Gastroesophageal sphincter (tissue), 4 donors: ENCODE data around the gene DSG2. TPM values are rescaled to one million over a fixed set of nuclear protein-coding genes. Genes with fewer than 3 reads are reported as not detected.
"Not testable (repeated sequence)": the region's sequence is repeated elsewhere in the genome, so short reads cannot be mapped to it uniquely, and the experiment has no call there.

Experiments
- ATAC-seq: fragments of 150-250 bp; one replicate; pipeline ENCODE4 v1.9.1; 2016; ENCODE audit warnings: mild to moderate bottlenecking, moderate library complexity
- H3K27ac ChIP-seq, 4 donors: fragments of 200-600 bp; sonication (generic) in 3 of 4; 1 replicate in 3 of 4; 2 replicates in 1 of 4; pipeline ENCODE4 v1.5.1; 2016 to 2019
- H3K27me3 ChIP-seq: fragments of 200-600 bp; sonication (generic); one replicate; pipeline ENCODE4 v1.5.1; 2019
- H3K36me3 ChIP-seq, 2 donors: fragments of 200-600 bp; sonication (generic); one replicate each; pipeline ENCODE4 v1.5.1; 2019; ENCODE audit warnings: control low read depth in 1 of 2
- H3K4me1 ChIP-seq, 3 donors: fragments of 200-600 bp; sonication (generic); 1 replicate in 2 of 3; 2 replicates in 1 of 3; pipeline ENCODE4 v1.5.1; 2016 to 2019; ENCODE audit warnings: control low read depth in 2 of 3
- H3K4me3 ChIP-seq, 2 donors: fragments of 200-600 bp; sonication (generic); one replicate each; pipeline ENCODE4 v1.5.1; 2019; ENCODE audit warnings: mild to moderate bottlenecking in 1 of 2, moderate library complexity in 1 of 2
- H3K9me3 ChIP-seq, 3 donors: fragments of 200-600 bp; sonication (generic); one replicate each; pipeline ENCODE4 v1.5.1; 2017 to 2019; ENCODE audit warnings: control low read depth in 2 of 3
- CTCF ChIP-seq, 4 experiments: fragments of 200-600 bp in 2 of 4; fragments of 450-650 bp in 2 of 4; sonication (generic) in 1 of 4; IDR thresholded peaks; one replicate each; pipeline ENCODE4 v1.5.1; 2017 to 2019; ENCODE audit warnings: antibody characterized with exemption in 4 of 4, mild to moderate bottlenecking in 2 of 4, moderate library complexity in 2 of 4
- EP300 ChIP-seq: sonication (generic); formaldehyde crosslinking; IDR thresholded peaks from one replicate; pipeline ENCODE4 v1.6.1; 2017; ENCODE audit warnings: antibody characterized with exemption, mild to moderate bottlenecking
- POLR2A ChIP-seq, 2 donors: fragments of 450-650 bp; IDR thresholded peaks; one replicate each; pipeline ENCODE4 v1.6.1; 2017; ENCODE audit warnings: antibody characterized with exemption in 2 of 2, mild to moderate bottlenecking in 2 of 2, moderate library complexity in 1 of 2
- POLR2AphosphoS5 ChIP-seq: sonication (generic); formaldehyde crosslinking; IDR thresholded peaks from one replicate; pipeline ENCODE4 v1.6.1; 2017; ENCODE audit warnings: antibody characterized with exemption
- WGBS, 2 donors: methylation state at CpG; one replicate each; pipeline ENCODE4 v1.1.5; 2018; ENCODE audit warnings: low coverage in 1 of 2; 5-methylcytosine and 5-hydroxymethylcytosine counted together
- total RNA-seq, 4 donors: library from RNA; depleted of rRNA; stranded (reverse); fragments of >200 nt; gene quantifications; one replicate each; pipeline ENCODE4 v1.1.0, GENCODE V29; 2016

Gene DSG2
- total RNA-seq, 4 donors from 2014 or later = 1.4 to 11.4 (median 2.8) TPM

- Histone ChIP-seq H3K27ac (no peak overlapping the region), H3K36me3 (no peaks in the 10 kb centered on the region), H3K9me3 (no peaks in the 10 kb centered on the region), H3K4me3 (no peak overlapping the region), H3K27me3 (peaks cover 9% of the 10 kb centered on the region), H3K4me1 (peaks cover 0 to 3% (median 0%) of the 10 kb centered on the region in 3 donors)
- TF ChIP-seq POLR2AphosphoS5 (no peak), POLR2A (IDR thresholded peaks at IDR 0.05) (no peak), CTCF (IDR thresholded peaks at IDR 0.05) (no peak), EP300 (no peak)
- WGBS, 2 donors = 86 to 90% methylated on average over 7 to 8 of the region's 9 CpGs
- no peak for ATAC-seq
Measured at GRCh38 chr18:31492671-31493070, 5.3 kb upstream of the DSG2 start.

- Histone ChIP-seq H3K36me3 (no peaks in the 10 kb centered on the region), H3K4me1 (peaks cover 0 to 8% (median 0%) of the 10 kb centered on the region in 3 donors), H3K9me3 (no peaks in the 10 kb centered on the region), H3K27me3 (peaks cover 14% of the 10 kb centered on the region), H3K4me3 (no peak overlapping the region), H3K27ac (no peak overlapping the region)
- ATAC-seq = no peak
- 85 to 95% methylated on average over 4 to 7 of the region's 7 CpGs for WGBS, 2 donors
- no peak for TF ChIP-seq CTCF (IDR thresholded peaks at IDR 0.05)
- TF ChIP-seq POLR2A (IDR thresholded peaks at IDR 0.05) = no peak
- TF ChIP-seq POLR2AphosphoS5 = no peak
- no peak for TF ChIP-seq EP300
Measured at GRCh38 chr18:31493171-31493570, 4.8 kb upstream of the DSG2 start.

GRCh38 chr18:31493941-31494340, 4.0 kb upstream of the DSG2 start:
- H3K4me3 ChIP-seq = no peak overlapping the region
- ATAC-seq = no peak

GRCh38 chr18:31494705-31495244, 3.2 kb upstream of the DSG2 start:
- H3K9me3 ChIP-seq = not testable (repeated sequence)

More at GRCh38 chr18:31493941-31494340, 4.0 kb upstream of the DSG2 start:
- Histone ChIP-seq H3K9me3 (no peaks in the 10 kb centered on the region), H3K4me1 (peaks cover 0 to 16% (median 5%) of the 10 kb centered on the region in 3 donors), H3K27ac (no peak overlapping the region), H3K36me3 (no peaks in the 10 kb centered on the region), H3K27me3 (peaks cover 18% of the 10 kb centered on the region)
- TF ChIP-seq EP300 = no peak
- TF ChIP-seq POLR2AphosphoS5 = no peak

GRCh38 chr18:31497404-31497835, 557 bp upstream of the DSG2 start:
- Histone ChIP-seq H3K27me3 (peaks cover 32% of the 10 kb centered on the region), H3K9me3 (no peaks in the 10 kb centered on the region), H3K27ac (peak overlapping the region in 1 of 4 donors; percentile 54), H3K36me3 (no peaks in the 10 kb centered on the region), H3K4me3 (peak overlapping the region in 1 of 2 donors; percentile 58), H3K4me1 (peaks cover 0 to 18% (median 7%) of the 10 kb centered on the region in 3 donors)
- 100% methylated on average over 1 of the region's 25 CpGs; no CpG with 5 or more reads in 1 of the 2 donors for WGBS, 2 donors
- no peak for ATAC-seq
- TF ChIP-seq POLR2A (IDR thresholded peaks at IDR 0.05) = no peak
- TF ChIP-seq EP300 = no peak
- no peak for TF ChIP-seq CTCF (IDR thresholded peaks at IDR 0.05)
- no peak for TF ChIP-seq POLR2AphosphoS5

More at GRCh38 chr18:31494705-31495244, 3.2 kb upstream of the DSG2 start:
- H3K27me3 ChIP-seq = peaks cover 23% of the 10 kb centered on the region
- not testable (repeated sequence) for H3K4me3 ChIP-seq, H3K27ac ChIP-seq, H3K36me3 ChIP-seq, ATAC-seq
- peaks cover 0 to 18% (median 7%) of the 10 kb centered on the region in 3 donors for H3K4me1 ChIP-seq
- WGBS, 2 donors = 47 to 72% methylated on average over 2 of the region's 2 CpGs
